ENCODE measurements around the gene PHTF2. TPM values are rescaled to one million over a fixed set of nuclear protein-coding genes. Genes with fewer than 3 reads are reported as not detected.
A peak's percentile ranks its signal among the peaks of the same experiment; 100 is the strongest.

PHTF2 gene
- total and polyA plus RNA-seq, 12 donors, result 12.8 to 29.1 (median 25.1) TPM

- WGBS, 2 donors, result 94% methylated on average over 4 of the region's 4 CpGs
- ATAC-seq (no peak), DNase-seq (no peak)
- Histone ChIP-seq H3K27me3 (no peaks in the 10 kb centered on the region), H3K4me1 (peaks cover 0 to 14% (median 4%) of the 10 kb centered on the region in 9 donors), H3K36me3 (no peaks in the 10 kb centered on the region), H3K27ac (no peak overlapping the region), H3K9me3 (peaks cover 0 to 1% (median 0%) of the 10 kb centered on the region in 11 donors), H3K4me3 (no peak overlapping the region)
- intact Hi-C loops (cut with DNase I), result no loop called here
- no peak for TF ChIP-seq CTCF (IDR thresholded peaks at IDR 0.05)
These were observed 185.4 kb downstream of the PHTF2 start for GRCh38 chr7:77983973-77984372.

GRCh38 chr7:77985232-77985973 lies 186.8 kb downstream of the PHTF2 start:
- no peak for TF ChIP-seq CTCF (IDR thresholded peaks at IDR 0.05)
- H3K36me3 ChIP-seq, result no peaks in the 10 kb centered on the region
- peaks cover 0 to 6% (median 0%) of the 10 kb centered on the region in 11 donors for H3K9me3 ChIP-seq
- WGBS, 2 donors, result 61 to 68% methylated on average over 12 of the region's 12 CpGs
- peak in 7 of 8 donors; percentile 16 to 55 (median 39) for ATAC-seq
- H3K27me3 ChIP-seq, result no peaks in the 10 kb centered on the region
- no peak for DNase-seq
- H3K4me1 ChIP-seq, result peaks cover 0 to 14% (median 0%) of the 10 kb centered on the region in 9 donors
- H3K27ac ChIP-seq, result peak overlapping the region in 3 of 10 donors; percentile 28 to 40 (median 28)
- H3K4me3 ChIP-seq, result no peak overlapping the region
- intact Hi-C loops (cut with DNase I), result no loop called here

GRCh38 chr7:77985974-77986339 lies 187.4 kb downstream of the PHTF2 start:
- peaks cover 0 to 6% (median 0%) of the 10 kb centered on the region in 11 donors for H3K9me3 ChIP-seq
- TF ChIP-seq CTCF (IDR thresholded peaks at IDR 0.05), result no peak
- no peaks in the 10 kb centered on the region for H3K27me3 ChIP-seq
- intact Hi-C loops (cut with DNase I), result no loop called here
- WGBS, 2 donors, result 44 to 67% methylated on average over 3 of the region's 3 CpGs
- H3K36me3 ChIP-seq, result no peaks in the 10 kb centered on the region
- DNase-seq (no peak), ATAC-seq (peak in 7 of 8 donors; percentile 8 to 61 (median 53))
- H3K4me3 ChIP-seq, result no peak overlapping the region
- peaks cover 0 to 14% (median 0%) of the 10 kb centered on the region in 9 donors for H3K4me1 ChIP-seq
- H3K27ac ChIP-seq, result peak overlapping the region in 3 of 10 donors; percentile 28 to 58 (median 40)

- Histone ChIP-seq H3K4me3 (no peak overlapping the region), H3K27ac (no peak overlapping the region), H3K4me1 (peaks cover 0 to 14% (median 0%) of the 10 kb centered on the region in 9 donors), H3K36me3 (no peaks in the 10 kb centered on the region), H3K27me3 (no peaks in the 10 kb centered on the region), H3K9me3 (peaks cover 0 to 6% (median 0%) of the 10 kb centered on the region in 11 donors)
- TF ChIP-seq CTCF (IDR thresholded peaks at IDR 0.05), result no peak
- no peak for ATAC-seq
- intact Hi-C loops (cut with DNase I), result no loop called here
- 80 to 84% methylated on average over 6 of the region's 6 CpGs for WGBS, 2 donors
- no peak for DNase-seq
These were observed 191.5 kb downstream of the PHTF2 start for GRCh38 chr7:77989981-77990566.
